Loucy (cell line): Measurements from ENCODE around the gene AKNA.

ENCODE experiments used
- H2AFZ ChIP-seq: fragments of 200-600 bp; sonication (generic); 2 replicates; pipeline ENCODE4 v1.6.0; 2016; ENCODE audit warnings: antibody characterized with exemption, mild to moderate bottlenecking, low read length, moderate library complexity
- H3F3A ChIP-seq: fragments of 200-600 bp; 2 replicates; pipeline ENCODE4 v1.6.0; 2016; ENCODE audit warnings: antibody characterized with exemption, low read depth, mild to moderate bottlenecking
- H3K27me3 ChIP-seq: fragments of 200-600 bp; sonication (generic); 2 replicates; pipeline ENCODE4 v1.6.1; 2014; ENCODE audit warnings: low read length, mild to moderate bottlenecking; ENCODE audit not compliant: insufficient read depth, poor library complexity, severe bottlenecking
- H3K36me3 ChIP-seq: fragments of 200-600 bp; sonication (generic); 2 replicates; pipeline ENCODE4 v1.6.1; 2016; ENCODE audit warnings: low read length; ENCODE audit not compliant: insufficient read depth
- H3K4me1 ChIP-seq: fragments of 200-600 bp; sonication (generic); 2 replicates; pipeline ENCODE4 v1.5.1; 2014; ENCODE audit warnings: low read length, mild to moderate bottlenecking; ENCODE audit not compliant: insufficient read depth, poor library complexity, severe bottlenecking
- H3K4me2 ChIP-seq: fragments of 200-600 bp; sonication (generic); 2 replicates; pipeline ENCODE4 v1.6.0; 2014; ENCODE audit warnings: antibody characterized with exemption, low read length, low read depth, mild to moderate bottlenecking; ENCODE audit not compliant: poor library complexity, severe bottlenecking
- H3K4me3 ChIP-seq: fragments of 200-600 bp; sonication (generic); 2 replicates; pipeline ENCODE4 v1.5.1; 2014; ENCODE audit warnings: low read length, mild to moderate bottlenecking, mixed read lengths; ENCODE audit not compliant: poor library complexity, severe bottlenecking
- H3K79me2 ChIP-seq: fragments of 200-600 bp; sonication (generic); 2 replicates; pipeline ENCODE4 v1.6.1; 2014; ENCODE audit warnings: low read length; ENCODE audit not compliant: insufficient read depth
- H3K9ac ChIP-seq: fragments of 200-600 bp; sonication (generic); 2 replicates; pipeline ENCODE4 v1.6.0; 2014; ENCODE audit warnings: mild to moderate bottlenecking, low read depth, low read length, moderate library complexity; ENCODE audit not compliant: poor library complexity, severe bottlenecking
- H3K9me2 ChIP-seq: fragments of 200-600 bp; sonication (generic); replicated peaks from 2 replicates; pipeline ENCODE4 v1.6.1; 2016; ENCODE audit warnings: low read depth, low read length, mixed read lengths
- H3K9me3 ChIP-seq: fragments of 200-600 bp; sonication (generic); 2 replicates; pipeline ENCODE4 v1.6.1; 2014; ENCODE audit warnings: mild to moderate bottlenecking, antibody characterized with exemption, low read length, low read depth; ENCODE audit not compliant: insufficient read depth
- H4K20me1 ChIP-seq: fragments of 200-600 bp; sonication (generic); 2 replicates; pipeline ENCODE4 v1.6.0; 2014; ENCODE audit warnings: antibody characterized with exemption, low read length, mild to moderate bottlenecking; ENCODE audit not compliant: insufficient read depth, poor library complexity, severe bottlenecking
- CTCF ChIP-seq: fragments of 200-600 bp; sonication (generic); conservative IDR thresholded peaks from 2 replicates; pipeline ENCODE4 v1.5.1; 2014; ENCODE audit warnings: mild to moderate bottlenecking, antibody characterized with exemption, low read length
- EZH2phosphoT487 ChIP-seq: fragments of 200-600 bp; IDR thresholded peaks from 2 replicates; pipeline ENCODE4 v1.6.1; 2018; ENCODE audit warnings: antibody characterized with exemption, mild to moderate bottlenecking, moderate library complexity, borderline replicate concordance

The AKNA gene

GRCh38 chr9:114433720-114434255, 46.0 kb upstream of the AKNA start:
- Histone ChIP-seq H3K9me3 (no peaks in the 10 kb centered on the region), H3K4me3 (no peak overlapping the region), H3K36me3 (no peaks in the 10 kb centered on the region), H3K27me3 (no peaks in the 10 kb centered on the region), H3K4me2 (no peak overlapping the region), H2AFZ (no peak overlapping the region), H3K4me1 (no peaks in the 10 kb centered on the region), H3K9ac (no peak overlapping the region), H4K20me1 (no peaks in the 10 kb centered on the region), H3K79me2 (no peaks in the 10 kb centered on the region), H3F3A (no peaks in the 10 kb centered on the region), H3K9me2 (no peaks in the 10 kb centered on the region)
- no peak for TF ChIP-seq EZH2phosphoT487
- TF ChIP-seq CTCF: no peak

GRCh38 chr9:114433086-114433485, 45.3 kb upstream of the AKNA start:
- Histone ChIP-seq H3K9me3 (no peaks in the 10 kb centered on the region), H3K36me3 (no peaks in the 10 kb centered on the region), H3K27me3 (no peaks in the 10 kb centered on the region), H3K79me2 (no peaks in the 10 kb centered on the region), H2AFZ (no peak overlapping the region), H4K20me1 (no peaks in the 10 kb centered on the region), H3F3A (no peaks in the 10 kb centered on the region), H3K9ac (no peak overlapping the region), H3K4me3 (no peak overlapping the region), H3K4me1 (no peaks in the 10 kb centered on the region), H3K4me2 (no peak overlapping the region), H3K9me2 (no peaks in the 10 kb centered on the region)
- TF ChIP-seq CTCF (no peak), EZH2phosphoT487 (no peak)

- H3K4me3 ChIP-seq: no peak overlapping the region
- no peak overlapping the region for H3K4me2 ChIP-seq
- H3K9me3 ChIP-seq: no peaks in the 10 kb centered on the region
- no peaks in the 10 kb centered on the region for H3K36me3 ChIP-seq
- H4K20me1 ChIP-seq: no peaks in the 10 kb centered on the region
- no peaks in the 10 kb centered on the region for H3K27me3 ChIP-seq
- no peaks in the 10 kb centered on the region for H3F3A ChIP-seq
- H3K9me2 ChIP-seq: no peaks in the 10 kb centered on the region
- H3K9ac ChIP-seq: no peak overlapping the region
- no peak overlapping the region for H2AFZ ChIP-seq
- H3K79me2 ChIP-seq: no peaks in the 10 kb centered on the region
- TF ChIP-seq EZH2phosphoT487 (no peak), CTCF (no peak)
- H3K4me1 ChIP-seq: no peaks in the 10 kb centered on the region
These were observed 44.7 kb upstream of the AKNA start for GRCh38 chr9:114432323-114433067.
